Neuron (in vitro differentiated cells): Measurements from ENCODE around the gene RGS6.

Experiments used
- H2AFZ ChIP-seq: one replicate; pipeline ENCODE4 v1.6.1; 2013; ENCODE audit warnings: low read depth, mild to moderate bottlenecking, inconsistent platforms, low read length, moderate library complexity
- H3K27me3 ChIP-seq: one replicate; pipeline ENCODE4 v1.6.1; 2013; ENCODE audit warnings: low read length; ENCODE audit not compliant: insufficient read depth
- H3K36me3 ChIP-seq: one replicate; pipeline ENCODE4 v1.6.1; 2013; ENCODE audit warnings: low read length; ENCODE audit not compliant: insufficient read depth
- H3K4me1 ChIP-seq: one replicate; pipeline ENCODE4 v1.6.1; 2013; ENCODE audit warnings: low read length; ENCODE audit not compliant: insufficient read depth
- H3K4me3 ChIP-seq: 2 replicates; pipeline ENCODE4 v1.5.1; 2013; ENCODE audit warnings: mild to moderate bottlenecking, low read length, moderate library complexity
- H3K9me3 ChIP-seq: one replicate; pipeline ENCODE4 v1.6.1; 2013; ENCODE audit warnings: low read length

The RGS6 gene

DNA sequence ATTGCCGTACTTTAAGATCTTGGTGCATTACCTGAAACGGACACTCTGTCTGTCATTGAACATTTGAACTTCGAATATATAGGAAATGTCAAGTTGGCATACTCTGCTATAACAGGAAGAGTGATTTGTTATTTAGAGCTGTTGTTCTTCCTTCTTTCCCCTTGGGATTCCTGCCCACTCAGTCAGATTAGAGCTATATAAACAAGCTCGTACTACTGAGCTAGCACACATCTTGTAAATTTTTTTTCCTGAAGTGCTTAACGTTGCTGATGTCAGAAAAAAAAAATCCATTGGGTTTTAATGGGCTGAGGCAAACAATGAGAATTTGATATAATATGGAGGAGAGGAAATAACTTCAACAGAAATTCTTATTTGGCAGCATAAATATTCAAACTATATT, 26.8 kb downstream of the RGS6 start:
- Histone ChIP-seq H3K27me3 (no peaks in the 10 kb centered on the region), H3K9me3 (no peaks in the 10 kb centered on the region), H3K4me1 (no peaks in the 10 kb centered on the region), H3K36me3 (no peaks in the 10 kb centered on the region), H2AFZ (no peak overlapping the region), H3K4me3 (no peak overlapping the region)

DNA sequence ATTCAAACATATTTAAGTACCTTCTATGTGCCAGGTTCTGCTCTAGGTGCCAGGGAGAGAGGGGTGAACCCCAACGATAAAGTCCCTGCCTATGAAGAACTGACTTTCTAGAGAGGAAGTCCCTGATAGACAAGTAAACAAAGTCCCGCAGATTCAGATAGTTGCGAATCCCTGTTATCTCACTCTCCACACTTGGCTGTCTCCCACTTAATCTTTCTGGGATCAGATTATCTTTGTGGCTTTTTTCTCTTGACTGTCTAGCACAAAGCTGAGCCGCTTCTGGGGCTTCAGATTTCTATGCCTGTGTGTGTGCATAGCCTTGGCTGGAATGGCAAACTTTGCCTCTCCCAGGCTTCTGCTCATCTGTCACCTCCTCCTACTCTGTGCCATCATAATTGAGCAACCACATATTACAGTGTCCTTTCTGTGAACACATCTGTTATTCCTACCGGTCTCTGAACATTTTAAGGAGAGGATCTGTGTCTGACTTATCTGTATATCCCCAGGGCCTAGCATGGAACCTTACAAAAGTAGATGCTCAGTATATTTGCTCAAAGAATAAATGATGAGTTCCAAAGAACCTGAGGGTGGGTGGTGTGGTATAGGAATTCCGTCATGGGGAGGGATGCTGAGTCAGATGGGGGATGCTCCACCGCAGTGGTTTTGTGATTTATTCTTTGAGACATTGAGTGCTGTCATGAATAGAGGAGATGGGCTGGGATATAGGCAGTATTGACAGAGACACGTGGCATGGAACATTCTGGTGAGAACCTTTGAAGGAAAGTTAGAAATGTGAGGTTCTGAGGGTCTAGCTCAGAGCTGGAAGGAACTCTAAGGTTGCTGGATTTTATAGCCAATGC, 28.5 kb downstream of the RGS6 start:
- no peaks in the 10 kb centered on the region for H3K36me3 ChIP-seq
- H3K4me3 ChIP-seq, result no peak overlapping the region
- no peaks in the 10 kb centered on the region for H3K27me3 ChIP-seq
- H3K9me3 ChIP-seq, result no peaks in the 10 kb centered on the region
- no peak overlapping the region for H2AFZ ChIP-seq
- no peaks in the 10 kb centered on the region for H3K4me1 ChIP-seq

DNA sequence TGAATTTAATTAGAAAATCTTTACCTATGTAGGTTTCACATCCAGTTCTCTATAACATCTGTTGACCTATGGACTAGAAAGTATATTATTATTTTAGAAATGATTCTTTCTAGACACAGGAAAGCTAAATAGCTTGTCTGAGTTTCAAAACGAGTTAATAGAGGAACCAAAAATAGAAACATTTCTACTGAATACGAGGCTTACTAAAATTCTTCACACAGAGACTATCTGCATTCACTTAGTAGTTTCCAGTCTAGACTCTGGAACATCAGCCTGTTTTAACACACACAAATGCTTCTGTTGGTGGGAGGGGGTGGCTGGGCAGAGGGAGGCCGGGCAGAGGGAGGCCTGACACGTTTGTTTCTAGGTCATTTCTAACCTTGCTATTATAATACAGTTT, 29.7 kb downstream of the RGS6 start:
- Histone ChIP-seq H3K4me1 (no peaks in the 10 kb centered on the region), H3K27me3 (no peaks in the 10 kb centered on the region), H3K36me3 (no peaks in the 10 kb centered on the region), H3K4me3 (no peak overlapping the region), H2AFZ (no peak overlapping the region), H3K9me3 (no peaks in the 10 kb centered on the region)

DNA sequence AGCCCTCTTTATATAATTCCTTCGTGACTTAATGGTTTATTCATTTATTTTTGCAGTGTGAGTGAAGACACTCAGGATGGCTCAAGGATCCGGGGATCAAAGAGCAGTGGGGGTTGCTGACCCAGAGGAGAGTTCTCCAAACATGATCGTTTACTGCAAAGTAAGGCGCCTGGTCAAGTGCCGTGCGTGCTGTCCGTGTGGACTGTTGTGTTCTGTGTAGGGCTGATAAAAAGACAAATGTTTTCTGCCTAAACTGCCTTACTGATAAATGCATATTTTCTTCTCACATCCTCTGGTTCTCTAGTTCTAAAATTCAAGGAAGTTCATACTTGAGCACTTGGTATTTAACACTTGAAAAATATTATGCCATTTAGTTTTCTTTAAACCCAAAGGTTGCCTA, 32.5 kb downstream of the RGS6 start:
- Histone ChIP-seq H3K4me3 (no peak overlapping the region), H3K4me1 (no peaks in the 10 kb centered on the region), H2AFZ (no peak overlapping the region), H3K36me3 (no peaks in the 10 kb centered on the region), H3K27me3 (no peaks in the 10 kb centered on the region), H3K9me3 (no peaks in the 10 kb centered on the region)

DNA sequence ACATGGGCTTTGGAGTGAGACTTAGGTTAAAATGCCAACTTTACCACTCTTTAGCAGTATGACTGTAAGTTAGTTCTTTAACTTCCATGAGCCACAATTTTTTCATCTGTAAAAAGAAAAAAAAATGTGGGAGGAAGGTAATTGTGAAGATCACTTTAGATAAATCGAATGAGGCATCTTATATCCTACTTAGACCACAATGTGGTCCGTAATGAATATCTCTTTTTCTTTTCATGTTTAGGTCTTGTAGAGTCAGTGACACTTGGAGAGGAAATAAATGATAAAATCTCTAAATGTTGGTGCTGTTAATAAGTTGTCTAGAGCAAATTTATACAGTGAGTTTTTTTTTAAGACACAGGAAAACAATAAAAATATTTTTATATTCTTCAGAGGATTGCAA, 34.3 kb downstream of the RGS6 start:
- Histone ChIP-seq H3K4me1 (no peaks in the 10 kb centered on the region), H2AFZ (no peak overlapping the region), H3K27me3 (no peaks in the 10 kb centered on the region), H3K36me3 (no peaks in the 10 kb centered on the region), H3K9me3 (no peaks in the 10 kb centered on the region), H3K4me3 (no peak overlapping the region)

DNA sequence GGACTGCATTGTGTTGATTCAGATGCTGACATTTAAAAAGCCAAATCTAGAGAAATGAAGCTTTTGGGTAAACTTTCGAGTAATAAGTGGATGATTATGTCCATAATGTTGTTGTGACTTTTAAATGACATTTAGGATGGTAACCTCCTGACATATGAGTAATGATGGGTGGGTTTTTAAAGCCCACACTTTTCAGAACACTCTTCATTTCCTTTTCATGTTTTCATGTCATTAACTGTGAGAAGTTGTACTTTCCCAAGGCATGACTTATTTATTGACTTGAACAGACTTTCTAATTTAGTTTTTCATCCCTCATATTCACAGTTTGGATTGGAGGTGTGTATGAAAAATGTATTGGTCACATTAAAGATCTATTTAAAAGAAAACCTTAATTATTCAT, 35.5 kb downstream of the RGS6 start:
- Histone ChIP-seq H3K9me3 (no peaks in the 10 kb centered on the region), H3K27me3 (no peaks in the 10 kb centered on the region), H3K4me3 (no peak overlapping the region), H2AFZ (no peak overlapping the region), H3K36me3 (no peaks in the 10 kb centered on the region), H3K4me1 (no peaks in the 10 kb centered on the region)

DNA sequence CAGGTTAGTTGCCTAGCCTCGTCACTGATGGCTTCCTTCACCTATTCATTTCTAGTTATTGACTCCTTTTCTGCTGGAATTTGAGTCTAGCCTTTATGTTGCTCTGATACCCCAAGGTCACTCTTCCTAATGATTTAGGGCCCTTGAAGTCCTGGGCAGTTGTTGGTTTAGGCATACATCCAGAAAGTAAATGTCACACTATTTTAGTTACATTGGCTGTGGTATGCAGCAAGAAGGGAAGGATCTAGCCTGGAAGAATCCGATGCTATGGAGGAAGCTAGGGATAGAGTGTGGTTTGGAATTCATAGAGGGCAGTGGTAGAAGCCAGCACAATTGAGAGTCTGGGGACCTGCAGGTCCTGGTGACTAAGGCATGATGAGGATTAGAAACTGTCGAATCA, 38.0 kb downstream of the RGS6 start:
- Histone ChIP-seq H3K4me3 (no peak overlapping the region), H3K4me1 (no peaks in the 10 kb centered on the region), H3K36me3 (no peaks in the 10 kb centered on the region), H3K9me3 (no peaks in the 10 kb centered on the region), H2AFZ (no peak overlapping the region), H3K27me3 (no peaks in the 10 kb centered on the region)

DNA sequence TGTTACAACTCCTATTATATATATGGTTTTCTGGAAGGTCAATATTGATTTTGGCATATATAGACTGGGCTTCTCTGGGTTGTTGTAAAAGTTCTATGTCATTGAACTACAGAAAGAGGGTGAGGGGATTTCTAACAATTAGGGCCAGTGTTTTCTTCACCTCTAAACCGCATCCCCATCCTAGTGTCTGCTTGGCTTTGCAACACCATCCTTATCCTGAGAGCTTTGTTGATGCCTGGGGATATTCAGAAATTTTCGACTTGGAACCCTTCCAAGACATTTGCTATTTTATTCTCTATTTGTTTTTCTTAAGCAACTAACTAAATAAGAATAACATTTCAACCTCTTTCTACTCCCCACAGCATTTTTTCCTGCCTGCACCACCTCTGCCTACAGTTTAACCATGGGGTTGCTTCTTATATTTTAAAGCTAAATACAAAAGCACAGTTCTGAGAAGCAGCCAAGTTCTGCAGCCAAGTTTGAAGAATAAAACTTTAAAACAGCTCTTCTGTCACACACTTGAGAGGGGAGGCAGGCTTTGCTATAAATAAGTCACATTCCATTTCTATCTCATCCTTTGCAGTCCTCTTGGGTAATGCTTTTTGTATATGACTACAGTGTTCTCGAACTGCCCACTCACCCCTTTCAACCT, 53.4 kb downstream of the RGS6 start:
- H3K27me3 ChIP-seq, result no peaks in the 10 kb centered on the region
- no peaks in the 10 kb centered on the region for H3K4me1 ChIP-seq
- H3K4me3 ChIP-seq, result no peak overlapping the region
- no peaks in the 10 kb centered on the region for H3K9me3 ChIP-seq
- H3K36me3 ChIP-seq, result no peaks in the 10 kb centered on the region
- no peak overlapping the region for H2AFZ ChIP-seq

DNA sequence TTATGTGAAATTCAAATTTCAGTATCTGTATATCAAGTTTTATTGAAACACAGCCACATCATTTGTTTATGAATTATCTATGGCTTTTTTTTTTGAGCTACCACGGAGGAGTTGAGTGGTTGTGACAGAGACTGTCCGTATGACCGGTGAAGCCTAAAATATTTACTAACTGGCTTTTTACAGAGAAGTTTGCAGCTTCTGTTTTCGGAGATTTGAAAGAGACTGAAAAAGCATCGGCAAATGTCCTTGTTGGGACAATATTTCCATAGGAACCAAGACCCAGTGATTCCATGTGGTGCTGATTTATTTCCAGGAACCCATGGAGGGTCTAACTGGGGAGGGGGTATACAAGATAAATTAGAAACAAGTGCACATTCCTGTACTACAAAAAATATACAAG, 56.2 kb downstream of the RGS6 start:
- Histone ChIP-seq H3K4me3 (no peak overlapping the region), H3K36me3 (no peaks in the 10 kb centered on the region), H3K4me1 (no peaks in the 10 kb centered on the region), H3K27me3 (no peaks in the 10 kb centered on the region), H2AFZ (no peak overlapping the region), H3K9me3 (no peaks in the 10 kb centered on the region)

DNA sequence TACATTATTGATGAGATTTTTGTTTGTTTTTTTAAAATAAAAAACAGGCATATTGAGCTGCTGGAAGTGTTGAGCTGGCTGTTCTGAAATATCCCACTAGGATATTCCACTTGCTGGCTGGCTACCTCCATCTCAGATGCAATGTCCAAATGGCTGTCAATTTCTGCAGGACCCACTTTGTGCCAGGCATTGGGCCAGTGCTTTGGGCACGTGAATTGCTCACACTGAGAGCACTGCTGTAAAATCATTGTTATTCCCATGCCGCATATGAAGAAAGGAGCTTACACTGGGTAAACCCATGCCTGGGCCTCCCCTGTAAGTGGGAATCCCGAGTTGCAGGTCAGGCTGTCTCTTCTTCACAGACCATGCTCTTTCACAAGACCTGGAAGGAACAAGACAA, 56.7 kb downstream of the RGS6 start:
- no peak overlapping the region for H2AFZ ChIP-seq
- no peaks in the 10 kb centered on the region for H3K36me3 ChIP-seq
- no peaks in the 10 kb centered on the region for H3K9me3 ChIP-seq
- H3K27me3 ChIP-seq, result no peaks in the 10 kb centered on the region
- H3K4me3 ChIP-seq, result no peak overlapping the region
- no peaks in the 10 kb centered on the region for H3K4me1 ChIP-seq

DNA sequence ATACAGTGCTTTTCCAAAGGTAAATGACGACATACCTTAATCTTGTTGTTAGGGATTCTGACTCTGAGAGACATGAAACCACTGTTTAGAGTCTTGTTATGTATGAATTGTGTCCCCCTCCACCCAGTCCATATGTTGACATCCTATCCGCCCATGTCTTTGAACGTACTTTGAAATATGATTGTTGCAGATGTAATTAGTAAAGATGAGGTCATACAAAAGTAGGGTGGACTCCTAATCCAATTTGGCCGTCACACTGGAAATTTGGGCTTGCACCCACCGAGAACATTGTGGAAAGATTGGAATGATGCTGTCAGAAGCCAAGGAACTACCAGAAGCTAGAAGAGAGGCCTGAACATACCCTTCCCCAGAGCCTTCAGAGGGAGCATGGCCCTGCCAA, 62.2 kb downstream of the RGS6 start:
- H2AFZ ChIP-seq, result no peak overlapping the region
- H3K36me3 ChIP-seq, result no peaks in the 10 kb centered on the region
- no peak overlapping the region for H3K4me3 ChIP-seq
- H3K4me1 ChIP-seq, result no peaks in the 10 kb centered on the region
- H3K9me3 ChIP-seq, result no peaks in the 10 kb centered on the region
- no peaks in the 10 kb centered on the region for H3K27me3 ChIP-seq

DNA sequence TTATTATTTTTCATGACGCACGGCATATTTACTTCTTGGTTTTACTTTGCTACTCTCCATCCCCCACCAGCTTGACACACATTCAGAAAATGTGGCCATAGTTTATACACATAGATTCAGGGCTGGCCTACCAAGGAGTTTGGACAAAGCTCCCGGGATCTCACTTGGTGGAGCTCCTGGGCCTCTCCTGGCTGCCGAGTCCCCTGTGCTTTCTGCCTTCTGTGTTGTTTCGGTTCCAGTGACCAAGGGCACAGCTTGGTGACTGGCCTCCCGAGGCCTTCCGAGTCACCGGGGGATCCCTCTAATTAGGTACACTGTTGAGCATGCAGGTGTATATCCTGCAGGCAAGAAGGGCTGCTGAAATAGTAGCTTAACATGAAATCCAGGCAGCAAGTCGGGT, 63.5 kb downstream of the RGS6 start:
- Histone ChIP-seq H3K27me3 (no peaks in the 10 kb centered on the region), H3K4me1 (no peaks in the 10 kb centered on the region), H3K9me3 (no peaks in the 10 kb centered on the region), H2AFZ (no peak overlapping the region), H3K36me3 (no peaks in the 10 kb centered on the region), H3K4me3 (no peak overlapping the region)

DNA sequence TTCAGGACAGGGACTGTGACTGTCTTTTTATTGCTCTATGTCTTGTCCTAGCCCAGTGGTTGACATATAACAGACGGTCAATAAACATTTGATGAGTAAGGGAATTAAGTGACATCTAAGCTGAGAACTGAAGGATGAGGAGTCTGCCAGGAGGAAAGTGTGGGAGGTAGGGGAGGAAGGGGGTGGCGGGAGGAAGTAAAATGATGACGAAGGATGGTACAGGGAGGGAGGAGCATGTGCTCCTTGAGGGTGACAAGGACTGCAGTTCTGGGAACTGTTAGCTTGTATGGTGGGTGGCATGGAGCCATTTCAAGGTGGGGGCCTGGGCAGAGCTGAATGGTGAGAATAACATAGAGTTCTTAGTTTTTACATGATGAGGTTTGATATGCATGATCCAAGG, 64.4 kb downstream of the RGS6 start:
- Histone ChIP-seq H2AFZ (no peak overlapping the region), H3K36me3 (no peaks in the 10 kb centered on the region), H3K4me3 (no peak overlapping the region), H3K27me3 (no peaks in the 10 kb centered on the region), H3K4me1 (no peaks in the 10 kb centered on the region), H3K9me3 (no peaks in the 10 kb centered on the region)

DNA sequence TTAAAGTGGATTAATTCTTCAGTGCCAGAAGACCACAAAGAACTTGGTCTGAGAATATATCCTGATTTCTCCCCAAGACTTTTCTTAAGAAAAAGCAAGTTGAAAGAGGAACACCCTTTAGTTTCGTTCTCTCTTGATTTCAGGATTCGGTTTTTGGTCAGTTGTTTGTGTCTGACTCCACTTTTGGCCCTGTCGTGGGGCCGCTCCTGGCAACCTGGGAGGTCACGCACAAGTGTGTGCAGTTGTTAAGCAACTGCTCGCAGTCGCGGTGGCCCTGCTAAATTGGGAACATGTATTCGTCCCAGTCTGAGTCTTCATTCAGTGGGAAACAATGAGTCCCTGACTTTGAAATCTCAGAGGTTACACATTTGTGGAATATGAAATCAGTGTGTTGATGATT, 68.7 kb downstream of the RGS6 start:
- Histone ChIP-seq H3K4me3 (no peak overlapping the region), H3K36me3 (no peaks in the 10 kb centered on the region), H3K4me1 (no peaks in the 10 kb centered on the region), H2AFZ (no peak overlapping the region), H3K27me3 (no peaks in the 10 kb centered on the region), H3K9me3 (no peaks in the 10 kb centered on the region)
